Omental fat pad (tissue), 4 donors: ENCODE data around the gene RPL18A. TPM values are rescaled to one million over a fixed set of nuclear protein-coding genes. Genes with fewer than 3 reads are reported as not detected.
A peak's percentile ranks its signal among the peaks of the same experiment; 100 is the strongest.

Experiments used
- ATAC-seq: fragments of 150-250 bp; one replicate; pipeline ENCODE4 v1.9.1; 2016; ENCODE audit warnings: mild to moderate bottlenecking, moderate library complexity; ENCODE audit not compliant: low FRiP score
- DNase-seq: peaks from one replicate; pipeline ENCODE4 v3.0.0-alpha.2; 2019; ENCODE audit warnings: low spot score
- total RNA-seq, 4 donors: library from RNA; depleted of rRNA; stranded (reverse); fragments of >200 nt; gene quantifications; one replicate each; pipeline ENCODE4 v1.1.0, GENCODE V29; 2016
- TF ChIP-seq, protein P1 (sequence below), 3 donors: fragments of 450-650 bp; IDR thresholded peaks; one replicate each; pipeline ENCODE4 v1.5.1; 2016 to 2017; ENCODE audit warnings: antibody characterized with exemption in 3 of 3, mild to moderate bottlenecking in 3 of 3, moderate library complexity in 2 of 3

The RPL18A gene
- total RNA-seq, 4 donors from 2014 or later: 1,225 to 1,599 (median 1,335) TPM

DNA sequence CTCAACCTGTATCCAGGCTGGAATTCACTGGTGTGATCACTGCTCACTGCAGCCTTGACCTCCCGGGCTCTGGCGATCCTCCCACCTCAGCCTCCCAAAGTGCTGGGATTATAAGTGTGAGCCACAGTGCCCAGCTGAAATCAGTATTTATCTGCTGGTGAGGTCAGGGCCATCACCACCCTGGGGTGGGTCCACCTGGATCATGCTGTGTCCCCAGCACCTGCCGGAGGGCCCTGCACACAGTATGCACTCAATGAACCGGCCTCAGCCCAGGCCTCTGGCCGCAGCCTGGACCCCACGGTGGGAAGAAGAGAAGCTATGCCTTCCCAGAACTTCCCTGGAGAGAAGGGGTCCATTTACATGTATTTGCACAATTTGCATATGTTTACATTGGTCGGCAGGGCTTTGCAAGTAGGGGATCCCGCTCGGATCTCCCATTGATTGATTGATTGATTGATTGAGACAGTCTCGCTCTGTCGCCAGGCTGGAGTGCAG, 9.5 kb downstream of the RPL18A start:
- TF ChIP-seq, protein P1, sequence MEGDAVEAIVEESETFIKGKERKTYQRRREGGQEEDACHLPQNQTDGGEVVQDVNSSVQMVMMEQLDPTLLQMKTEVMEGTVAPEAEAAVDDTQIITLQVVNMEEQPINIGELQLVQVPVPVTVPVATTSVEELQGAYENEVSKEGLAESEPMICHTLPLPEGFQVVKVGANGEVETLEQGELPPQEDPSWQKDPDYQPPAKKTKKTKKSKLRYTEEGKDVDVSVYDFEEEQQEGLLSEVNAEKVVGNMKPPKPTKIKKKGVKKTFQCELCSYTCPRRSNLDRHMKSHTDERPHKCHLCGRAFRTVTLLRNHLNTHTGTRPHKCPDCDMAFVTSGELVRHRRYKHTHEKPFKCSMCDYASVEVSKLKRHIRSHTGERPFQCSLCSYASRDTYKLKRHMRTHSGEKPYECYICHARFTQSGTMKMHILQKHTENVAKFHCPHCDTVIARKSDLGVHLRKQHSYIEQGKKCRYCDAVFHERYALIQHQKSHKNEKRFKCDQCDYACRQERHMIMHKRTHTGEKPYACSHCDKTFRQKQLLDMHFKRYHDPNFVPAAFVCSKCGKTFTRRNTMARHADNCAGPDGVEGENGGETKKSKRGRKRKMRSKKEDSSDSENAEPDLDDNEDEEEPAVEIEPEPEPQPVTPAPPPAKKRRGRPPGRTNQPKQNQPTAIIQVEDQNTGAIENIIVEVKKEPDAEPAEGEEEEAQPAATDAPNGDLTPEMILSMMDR (IDR thresholded peaks at IDR 0.05): no peak
- DNase-seq: no peak
- ATAC-seq: no peak

- DNase-seq (no peak), ATAC-seq (no peak)
- TF ChIP-seq, protein P1 (IDR thresholded peaks at IDR 0.05): no peak
These were observed 11.5 kb downstream of the RPL18A start for GRCh38 chr19:17871032-17871877.

GRCh38 chr19:17871878-17872250, 12.2 kb downstream of the RPL18A start, which contains the start of gene SLC5A5:
TSS of gene SLC5A5 (plus strand) at chr19:17871945. CDS start at chr19:17872320, 375 bp downstream.
- DNase-seq: no peak
- ATAC-seq: no peak
- TF ChIP-seq, protein P1 (IDR thresholded peaks at IDR 0.05): no peak

DNA sequence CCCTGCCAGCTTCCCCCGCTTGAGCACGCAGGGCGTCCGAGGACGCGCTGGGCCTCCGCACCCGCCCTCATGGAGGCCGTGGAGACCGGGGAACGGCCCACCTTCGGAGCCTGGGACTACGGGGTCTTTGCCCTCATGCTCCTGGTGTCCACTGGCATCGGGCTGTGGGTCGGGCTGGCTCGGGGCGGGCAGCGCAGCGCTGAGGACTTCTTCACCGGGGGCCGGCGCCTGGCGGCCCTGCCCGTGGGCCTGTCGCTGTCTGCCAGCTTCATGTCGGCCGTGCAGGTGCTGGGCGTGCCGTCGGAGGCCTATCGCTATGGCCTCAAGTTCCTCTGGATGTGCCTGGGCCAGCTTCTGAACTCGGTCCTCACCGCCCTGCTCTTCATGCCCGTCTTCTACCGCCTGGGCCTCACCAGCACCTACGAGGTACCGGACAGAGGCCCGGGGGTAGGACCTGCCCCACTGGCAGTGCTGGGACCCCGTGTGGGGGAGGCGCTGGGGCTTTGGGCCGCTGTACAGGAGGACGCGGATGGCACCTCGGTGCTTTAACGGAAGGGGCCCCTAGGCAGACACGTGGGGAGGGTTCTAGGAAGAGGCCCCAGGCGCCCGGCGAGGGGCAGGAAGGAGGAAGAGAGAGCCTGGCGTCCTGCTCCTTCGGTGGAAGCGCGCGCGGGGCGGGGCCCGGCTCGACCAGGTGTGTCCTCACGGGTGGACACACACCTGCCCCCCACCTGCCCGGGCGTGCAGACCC, 12.7 kb downstream of the RPL18A start:
- ATAC-seq: peak; percentile 11
- TF ChIP-seq, protein P1 (IDR thresholded peaks at IDR 0.05): no peak
- no peak for DNase-seq

DNA sequence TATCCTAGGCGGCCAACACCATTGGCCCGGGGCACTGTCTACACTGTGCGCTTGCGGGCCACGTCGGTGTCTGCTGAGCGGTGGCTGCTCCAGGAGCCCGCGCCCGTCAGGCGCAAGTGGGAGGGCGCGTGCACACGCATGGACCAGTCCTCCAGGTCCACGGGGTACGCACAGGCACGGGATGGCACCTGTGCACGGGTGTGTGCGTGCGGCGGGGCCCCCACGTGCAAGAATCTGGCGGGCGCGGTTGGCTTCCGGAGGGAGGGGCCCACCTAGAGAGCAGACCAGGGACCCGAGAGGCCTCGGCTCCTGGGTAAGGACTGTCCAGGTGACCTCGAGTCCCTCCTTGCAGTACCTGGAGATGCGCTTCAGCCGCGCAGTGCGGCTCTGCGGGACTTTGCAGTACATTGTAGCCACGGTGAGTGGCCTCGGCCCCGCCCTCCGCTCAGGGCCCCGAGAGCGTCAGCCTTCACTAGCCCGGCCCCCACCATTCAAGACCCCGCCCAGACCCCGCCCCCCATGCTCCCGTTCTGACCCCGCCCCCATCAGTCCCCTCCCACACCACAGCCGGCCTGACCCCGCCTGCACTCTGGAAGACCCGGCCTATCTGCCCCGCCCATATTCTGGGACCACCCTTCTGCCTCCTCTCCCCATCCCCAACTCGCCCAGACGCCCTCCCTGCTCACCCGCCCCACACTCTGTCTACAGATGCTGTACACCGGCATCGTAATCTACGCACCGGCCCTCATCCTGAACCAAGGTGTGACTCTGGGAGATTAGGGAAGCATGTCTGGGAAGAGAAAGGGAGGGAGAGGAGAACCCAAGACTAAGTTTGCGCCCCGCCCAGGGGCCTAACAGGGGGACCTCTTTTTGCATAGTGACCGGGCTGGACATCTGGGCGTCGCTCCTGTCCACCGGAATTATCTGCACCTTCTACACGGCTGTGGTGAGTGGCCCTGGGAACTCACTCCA, 14.4 kb downstream of the RPL18A start:
- TF ChIP-seq, protein P1 (IDR thresholded peaks at IDR 0.05): no peak
- no peak for DNase-seq
- no peak for ATAC-seq

DNA sequence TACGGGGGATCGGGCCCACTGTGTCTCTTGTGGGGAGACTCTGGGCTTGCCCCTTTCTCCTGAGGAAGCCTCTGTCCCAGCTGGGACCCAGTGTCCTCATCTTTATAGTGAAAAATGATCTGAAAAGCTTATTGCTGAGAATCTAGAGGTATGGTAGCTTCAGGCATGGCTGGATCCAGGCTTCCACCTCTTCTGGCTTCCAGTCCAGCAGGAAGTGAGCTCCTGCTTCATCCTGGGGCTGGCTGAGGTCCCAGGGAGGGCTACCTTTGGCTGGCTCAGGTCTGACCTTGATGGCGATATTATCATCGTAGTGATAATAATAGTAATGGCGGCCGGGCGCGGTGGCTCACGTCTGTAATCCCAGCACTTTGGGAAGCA, 15.0 kb downstream of the RPL18A start:
- TF ChIP-seq, protein P1 (IDR thresholded peaks at IDR 0.05): no peak
- DNase-seq (no peak), ATAC-seq (no peak)
